Mesenchymal stem cell (in vitro differentiated cells and primary cell): ENCODE results near the gene CYSRT1.

Experiments used
- DNase-seq: peaks from one replicate; pipeline ENCODE4 v3.0.0-alpha.2; 2013
- H2AFZ ChIP-seq: one replicate; pipeline ENCODE4 v1.6.1; 2013; ENCODE audit warnings: low read depth, mild to moderate bottlenecking, control low read depth, inconsistent platforms, low read length, moderate library complexity
- H2AK5ac ChIP-seq: 2 replicates; pipeline ENCODE4 v1.6.1; 2013; ENCODE audit warnings: low read length, moderate library complexity, mild to moderate bottlenecking, inconsistent platforms; ENCODE audit not compliant: severe bottlenecking
- H2BK120ac ChIP-seq: one replicate; pipeline ENCODE4 v1.6.1; 2013; ENCODE audit warnings: low read depth, mild to moderate bottlenecking, inconsistent platforms, low read length, moderate library complexity
- H2BK12ac ChIP-seq, 2 experiments: one replicate each; pipeline ENCODE4 v1.6.1; 2013; ENCODE audit warnings: inconsistent platforms in 2 of 2, low read length in 2 of 2, mild to moderate bottlenecking in 2 of 2, moderate library complexity in 2 of 2, control low read depth in 1 of 2
- H2BK15ac ChIP-seq: one replicate; pipeline ENCODE4 v1.6.1; 2013; ENCODE audit warnings: mild to moderate bottlenecking, low read depth, inconsistent platforms; ENCODE audit not compliant: poor library complexity, severe bottlenecking
- H2BK5ac ChIP-seq: 2 replicates; pipeline ENCODE4 v1.6.1; 2013; ENCODE audit warnings: low read depth, mild to moderate bottlenecking, low read length, control low read depth, inconsistent platforms; ENCODE audit not compliant: poor library complexity, severe bottlenecking
- H3K14ac ChIP-seq, 2 experiments: one replicate each; pipeline ENCODE4 v1.6.1; 2013; ENCODE audit warnings: inconsistent platforms in 2 of 2, low read length in 2 of 2, control low read depth in 1 of 2, mild to moderate bottlenecking in 1 of 2, moderate library complexity in 1 of 2
- H3K18ac ChIP-seq, 2 experiments: one replicate each; pipeline ENCODE4 v1.6.1; 2013; ENCODE audit warnings: inconsistent platforms in 2 of 2, low read length in 2 of 2, control low read depth in 1 of 2, low read depth in 1 of 2, mild to moderate bottlenecking in 1 of 2
- H3K23ac ChIP-seq, 2 experiments: one replicate each; pipeline ENCODE4 v1.6.1; 2013; ENCODE audit warnings: inconsistent platforms in 2 of 2, low read length in 2 of 2, mild to moderate bottlenecking in 2 of 2, moderate library complexity in 2 of 2, control low read depth in 1 of 2
- H3K27ac ChIP-seq: 2 replicates; pipeline ENCODE4 v1.5.1; 2013; ENCODE audit warnings: mild to moderate bottlenecking, moderate library complexity, low read length, control low read depth, inconsistent platforms; ENCODE audit not compliant: poor library complexity, severe bottlenecking
- H3K27me3 ChIP-seq, 2 experiments: 2 replicates each; pipeline versions ENCODE4 v1.6.1 to v1.7.0; 2013; ENCODE audit warnings: low read length in 2 of 2, mild to moderate bottlenecking in 2 of 2, moderate library complexity in 2 of 2, control low read depth in 1 of 2, inconsistent platforms in 1 of 2; ENCODE audit not compliant: control insufficient read depth in 1 of 2, insufficient read depth in 1 of 2
- H3K36me3 ChIP-seq, 2 experiments: 2 replicates each; pipeline versions ENCODE4 v1.6.1 to v1.7.0; 2013; ENCODE audit warnings: low read length in 2 of 2, control low read depth in 1 of 2, inconsistent platforms in 1 of 2, low read depth in 1 of 2, mild to moderate bottlenecking in 1 of 2; ENCODE audit not compliant: insufficient read depth in 2 of 2, control insufficient read depth in 1 of 2
- H3K4ac ChIP-seq, 2 experiments: one replicate each; pipeline ENCODE4 v1.6.1; 2013; ENCODE audit warnings: inconsistent platforms in 2 of 2, low read length in 2 of 2, mild to moderate bottlenecking in 2 of 2, moderate library complexity in 2 of 2, control low read depth in 1 of 2, low read depth in 1 of 2
- H3K4me1 ChIP-seq: 2 replicates; pipeline ENCODE4 v1.6.1; 2013; ENCODE audit warnings: low read depth, low read length, control low read depth; ENCODE audit not compliant: control insufficient read depth, insufficient read depth
- H3K4me2 ChIP-seq: 2 replicates; pipeline ENCODE4 v1.6.1; 2013; ENCODE audit warnings: low read length, mild to moderate bottlenecking, inconsistent platforms; ENCODE audit not compliant: poor library complexity, severe bottlenecking
- H3K4me3 ChIP-seq, 2 experiments: 2 replicates each; pipeline versions ENCODE4 v1.5.1 to v1.7.0; 2013; ENCODE audit warnings: low read length in 2 of 2, mild to moderate bottlenecking in 2 of 2, control low read depth in 1 of 2, low read depth in 1 of 2; ENCODE audit not compliant: insufficient read depth in 1 of 2
- H3K79me1 ChIP-seq: replicated peaks from 2 replicates; pipeline ENCODE4 v1.6.1; 2013; ENCODE audit warnings: mild to moderate bottlenecking, control low read depth, low read length, inconsistent platforms; ENCODE audit not compliant: poor library complexity, severe bottlenecking
- H3K9ac ChIP-seq: 2 replicates; pipeline ENCODE4 v1.7.0; 2013; ENCODE audit warnings: mild to moderate bottlenecking, low read length, moderate library complexity
- H3K9me3 ChIP-seq: 2 replicates; pipeline ENCODE4 v1.7.0; 2013; ENCODE audit warnings: mild to moderate bottlenecking, low read length; ENCODE audit not compliant: control insufficient read depth
- H4K8ac ChIP-seq: one replicate; pipeline ENCODE4 v1.6.1; 2013; ENCODE audit warnings: inconsistent platforms, mild to moderate bottlenecking, low read length, moderate library complexity
- H4K91ac ChIP-seq: one replicate; pipeline ENCODE4 v1.6.1; 2013; ENCODE audit warnings: mild to moderate bottlenecking, low read length, inconsistent platforms
- WGBS: methylation state at CpG from one replicate; pipeline ENCODE4 v1.1.7; 2013; ENCODE audit warnings: mixed read lengths; 5-methylcytosine and 5-hydroxymethylcytosine counted together

The CYSRT1 gene

DNA sequence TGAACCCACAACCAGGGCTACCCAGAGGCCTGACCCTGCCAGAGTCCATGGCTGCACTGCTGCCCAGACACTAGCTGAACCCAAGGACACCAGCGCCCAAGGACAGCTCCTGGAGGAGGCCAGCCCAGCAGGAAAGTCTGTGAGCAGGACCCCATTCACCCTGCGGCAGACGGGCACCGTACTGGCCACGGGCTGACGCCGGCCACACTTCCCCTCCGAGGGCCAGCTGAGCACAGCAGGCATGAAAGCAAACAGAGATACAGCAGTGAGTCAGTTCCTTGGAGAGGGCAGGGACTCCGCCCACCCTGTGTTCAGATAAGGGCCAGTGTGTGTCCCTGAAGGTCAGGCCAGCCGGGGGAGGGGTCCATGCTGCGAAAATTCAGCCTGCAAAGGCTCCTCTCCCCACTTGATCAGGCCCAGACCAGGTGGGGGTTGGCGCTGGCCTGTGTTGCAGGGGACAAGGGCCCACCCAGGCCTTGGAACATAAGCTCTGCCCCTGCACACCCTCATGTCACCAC, 6.2 kb upstream of the CYSRT1 start:
- no peak overlapping the region for H2BK120ac ChIP-seq
- H4K8ac ChIP-seq, result peak overlapping the region; percentile 75
- peak overlapping the region; percentile 59 for H3K27ac ChIP-seq
- peak; percentile 71 for DNase-seq
- H3K79me1 ChIP-seq, result no peaks in the 10 kb centered on the region
- peak overlapping the region in 1 of 2 experiments; percentile 57 for H3K4ac ChIP-seq
- no peak overlapping the region for H3K23ac ChIP-seq
- peaks cover 5 to 37% of the 10 kb centered on the region in 2 experiments for H3K36me3 ChIP-seq
- WGBS, result 37% methylated on average over 12 of the region's 12 CpGs
- H2BK12ac ChIP-seq, result peak overlapping the region in 1 of 2 experiments; percentile 65
- H2AK5ac ChIP-seq, result no peak overlapping the region
- H3K9ac ChIP-seq, result no peak overlapping the region
- H3K4me1 ChIP-seq, result peaks cover 61% of the 10 kb centered on the region
- no peak overlapping the region for H2BK15ac ChIP-seq
- H3K18ac ChIP-seq, result peak overlapping the region; percentile 11 to 19
- no peak overlapping the region for H2AFZ ChIP-seq
- no peak overlapping the region for H3K4me3 ChIP-seq
- H3K14ac ChIP-seq, result no peak overlapping the region
- no peaks in the 10 kb centered on the region for H3K27me3 ChIP-seq
- H3K4me2 ChIP-seq, result no peak overlapping the region
- H3K9me3 ChIP-seq, result no peaks in the 10 kb centered on the region
- no peak overlapping the region for H2BK5ac ChIP-seq
- peak overlapping the region; percentile 63 for H4K91ac ChIP-seq

- Histone ChIP-seq H3K4me2 (no peak overlapping the region), H3K18ac (no peak overlapping the region), H3K9ac (no peak overlapping the region), H2BK5ac (no peak overlapping the region), H2BK12ac (no peak overlapping the region), H2AFZ (no peak overlapping the region), H4K91ac (no peak overlapping the region), H3K4me1 (peaks cover 67% of the 10 kb centered on the region), H2BK15ac (no peak overlapping the region), H4K8ac (no peak overlapping the region), H3K14ac (no peak overlapping the region), H3K27me3 (no peaks in the 10 kb centered on the region), H3K4ac (no peak overlapping the region), H3K36me3 (peaks cover 2 to 27% of the 10 kb centered on the region in 2 experiments), H3K23ac (no peak overlapping the region), H3K79me1 (no peaks in the 10 kb centered on the region), H3K9me3 (no peaks in the 10 kb centered on the region), H3K4me3 (no peak overlapping the region), H3K27ac (no peak overlapping the region), H2BK120ac (no peak overlapping the region), H2AK5ac (no peak overlapping the region)
- DNase-seq, result no peak
- WGBS, result 93% methylated on average over 10 of the region's 10 CpGs
Measured at GRCh38 chr9:137219757-137220316, 5.1 kb upstream of the CYSRT1 start.

GRCh38 chr9:137220317-137221094, 4.5 kb upstream of the CYSRT1 start:
- Histone ChIP-seq H2AK5ac (no peak overlapping the region), H3K23ac (no peak overlapping the region), H3K9ac (no peak overlapping the region), H3K4ac (no peak overlapping the region), H3K14ac (no peak overlapping the region), H3K4me3 (peak overlapping the region in 1 of 2 experiments; percentile 14), H3K36me3 (peaks cover 0 to 20% of the 10 kb centered on the region in 2 experiments), H3K27ac (no peak overlapping the region), H2AFZ (no peak overlapping the region), H3K4me1 (peaks cover 67% of the 10 kb centered on the region), H4K91ac (peak overlapping the region; percentile 14), H3K9me3 (no peaks in the 10 kb centered on the region), H4K8ac (no peak overlapping the region), H3K18ac (no peak overlapping the region), H3K27me3 (no peaks in the 10 kb centered on the region), H2BK15ac (no peak overlapping the region), H3K4me2 (no peak overlapping the region), H2BK5ac (no peak overlapping the region), H3K79me1 (no peaks in the 10 kb centered on the region), H2BK12ac (peak overlapping the region in 1 of 2 experiments; percentile 70), H2BK120ac (no peak overlapping the region)
- 92% methylated on average over 51 of the region's 52 CpGs for WGBS
- no peak for DNase-seq

DNA sequence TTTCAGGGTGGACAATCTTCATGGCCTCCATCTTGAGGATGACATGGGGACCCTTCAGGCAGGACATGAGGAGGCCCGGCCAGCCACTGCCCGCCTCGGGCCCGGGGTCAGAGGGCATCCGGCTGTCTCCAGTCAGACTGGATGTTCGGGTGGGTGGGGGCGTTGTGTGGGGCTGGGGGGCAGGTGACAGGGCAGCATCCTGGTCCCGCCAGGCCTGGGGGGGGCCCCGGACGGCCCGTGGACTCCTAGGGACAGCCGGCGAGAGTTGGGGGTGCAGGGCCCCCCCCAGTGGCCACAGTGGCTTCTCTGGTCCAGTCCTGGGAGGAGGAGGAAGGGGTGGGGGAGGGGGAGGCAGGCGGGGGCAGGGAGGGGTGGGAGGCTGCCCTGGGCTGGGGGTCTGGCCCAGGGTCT, 3.9 kb upstream of the CYSRT1 start:
- no peak overlapping the region for H3K27ac ChIP-seq
- no peak overlapping the region for H2BK5ac ChIP-seq
- WGBS, result 92% methylated on average over 8 of the region's 14 CpGs
- no peak overlapping the region for H4K8ac ChIP-seq
- H2AK5ac ChIP-seq, result no peak overlapping the region
- no peak overlapping the region for H3K4me3 ChIP-seq
- H3K9me3 ChIP-seq, result no peaks in the 10 kb centered on the region
- no peak overlapping the region for H3K18ac ChIP-seq
- H2BK120ac ChIP-seq, result no peak overlapping the region
- H4K91ac ChIP-seq, result no peak overlapping the region
- H3K27me3 ChIP-seq, result no peaks in the 10 kb centered on the region
- no peak overlapping the region for H3K23ac ChIP-seq
- H2AFZ ChIP-seq, result no peak overlapping the region
- DNase-seq, result no peak
- H3K4me1 ChIP-seq, result peaks cover 70% of the 10 kb centered on the region
- peaks cover 0 to 19% of the 10 kb centered on the region in 2 experiments for H3K36me3 ChIP-seq
- H3K9ac ChIP-seq, result no peak overlapping the region
- no peak overlapping the region for H2BK12ac ChIP-seq
- peak overlapping the region; percentile 80 for H3K4me2 ChIP-seq
- no peaks in the 10 kb centered on the region for H3K79me1 ChIP-seq
- no peak overlapping the region for H3K4ac ChIP-seq
- H2BK15ac ChIP-seq, result no peak overlapping the region
- no peak overlapping the region for H3K14ac ChIP-seq
